CD14-positive monocyte (primary cell): Measurements from ENCODE around the gene CCL8. TPM values are rescaled to one million over a fixed set of nuclear protein-coding genes. Genes with fewer than 3 reads are reported as not detected.

Experiments used
- DNase-seq, 3 donors: peaks; one replicate each; pipeline ENCODE4 v3.0.0-alpha.2; 2011 to 2022
- H2AFZ ChIP-seq: 2 replicates; pipeline ENCODE4 v1.6.0; 2012; ENCODE audit warnings: mild to moderate bottlenecking, low read depth, low read length, inconsistent platforms; ENCODE audit not compliant: insufficient read depth, poor library complexity, severe bottlenecking
- H3K27ac ChIP-seq, 2 donors: 1 replicate in 1 of 2; 2 replicates in 1 of 2; pipeline ENCODE4 v1.5.1; 2012 to 2013; ENCODE audit warnings: low read length in 2 of 2, control low read depth in 1 of 2, inconsistent platforms in 1 of 2, low read depth in 1 of 2, mild to moderate bottlenecking in 1 of 2
- H3K27me3 ChIP-seq, 2 donors: one replicate each; pipeline versions ENCODE4 v1.6.0 to v1.6.1; 2011 to 2013; ENCODE audit warnings: low read length in 2 of 2; ENCODE audit not compliant: control insufficient read depth in 2 of 2, insufficient read depth in 2 of 2
- H3K36me3 ChIP-seq, 2 donors: replicated peaks in 1 of 2; 1 replicate in 1 of 2; 2 replicates in 1 of 2; pipeline versions ENCODE4 v1.5.1 to v1.6.1; 2012 to 2013; ENCODE audit warnings: low read length in 2 of 2, control low read depth in 1 of 2, inconsistent platforms in 1 of 2, mild to moderate bottlenecking in 1 of 2; ENCODE audit not compliant: insufficient read depth in 2 of 2, control insufficient read depth in 1 of 2
- H3K4me1 ChIP-seq, 2 donors: 1 replicate in 1 of 2; 2 replicates in 1 of 2; pipeline versions ENCODE4 v1.5.1 to v1.6.1; 2012 to 2013; ENCODE audit warnings: low read length in 2 of 2, control low read depth in 1 of 2, inconsistent platforms in 1 of 2, mild to moderate bottlenecking in 1 of 2, moderate library complexity in 1 of 2; ENCODE audit not compliant: insufficient read depth in 2 of 2, control insufficient read depth in 1 of 2
- H3K4me2 ChIP-seq: replicated peaks from 2 replicates; pipeline ENCODE3; 2012; ENCODE audit warnings: low read length, moderate library complexity, mild to moderate bottlenecking; ENCODE audit not compliant: poor library complexity, severe bottlenecking; ENCODE audit errors: extremely low read depth
- H3K4me3 ChIP-seq, 3 experiments: fragments of 200-600 bp in 1 of 3; sonication (generic) in 1 of 3; replicated peaks in 1 of 3; 1 replicate in 2 of 3; 2 replicates in 1 of 3; pipeline ENCODE4 v1.5.1; 2011 to 2013; ENCODE audit warnings: low read length in 3 of 3, mild to moderate bottlenecking in 3 of 3, control low read depth in 2 of 3, low read depth in 2 of 3, inconsistent platforms in 1 of 3, moderate library complexity in 1 of 3
- H3K79me2 ChIP-seq: 2 replicates; pipeline ENCODE4 v1.6.0; 2012; ENCODE audit warnings: mild to moderate bottlenecking, control low read depth, inconsistent platforms, low read length, moderate library complexity; ENCODE audit not compliant: insufficient read depth
- H3K9ac ChIP-seq: 2 replicates; pipeline ENCODE4 v1.6.0; 2017; ENCODE audit warnings: low read length, mild to moderate bottlenecking; ENCODE audit not compliant: insufficient read depth, poor library complexity, severe bottlenecking
- H3K9me3 ChIP-seq, 2 donors: replicated peaks in 1 of 2; 1 replicate in 1 of 2; 2 replicates in 1 of 2; pipeline versions ENCODE4 v1.5.1 to v1.6.1; 2012 to 2013; ENCODE audit warnings: low read length in 2 of 2, control low read depth in 1 of 2; ENCODE audit not compliant: control insufficient read depth in 1 of 2, insufficient read depth in 1 of 2
- H4K20me1 ChIP-seq: 2 replicates; pipeline ENCODE4 v1.6.0; 2012; ENCODE audit warnings: mild to moderate bottlenecking, low read length, control low read depth, moderate library complexity; ENCODE audit not compliant: insufficient read depth
- H3K27ac Mint-ChIP-seq, 7 donors: one replicate each; pipeline ENCODE4 v1.8.0; 2020; ENCODE audit warnings: mild to moderate bottlenecking in 7 of 7, mixed read lengths in 7 of 7, moderate library complexity in 6 of 7, inconsistent platforms in 2 of 7
- H3K27me3 Mint-ChIP-seq, 3 donors: one replicate each; pipeline ENCODE4 v1.8.0; 2021 to 2022; ENCODE audit warnings: low read depth in 3 of 3, mild to moderate bottlenecking in 3 of 3, mixed read lengths in 3 of 3, moderate library complexity in 3 of 3, inconsistent platforms in 1 of 3
- H3K36me3 Mint-ChIP-seq, 2 donors: one replicate each; pipeline ENCODE4 v1.8.0; 2020; ENCODE audit warnings: mixed read lengths in 2 of 2, inconsistent platforms in 1 of 2, mild to moderate bottlenecking in 1 of 2
- H3K4me1 Mint-ChIP-seq: one replicate; pipeline ENCODE4 v1.8.0; 2020; ENCODE audit warnings: mild to moderate bottlenecking, mixed read lengths
- H3K4me3 Mint-ChIP-seq, 2 donors: one replicate each; pipeline ENCODE4 v1.8.0; 2020; ENCODE audit warnings: mild to moderate bottlenecking in 2 of 2, mixed read lengths in 2 of 2, moderate library complexity in 1 of 2
- H3K9me3 Mint-ChIP-seq, 7 donors: one replicate each; pipeline ENCODE4 v1.8.0; 2020 to 2022; ENCODE audit warnings: mixed read lengths in 7 of 7, mild to moderate bottlenecking in 6 of 7, moderate library complexity in 6 of 7, inconsistent platforms in 2 of 7
- WGBS: methylation state at CpG from one replicate; pipeline ENCODE4 v1.1.5; 2013; ENCODE audit warnings: missing lambda C conversion rate; ENCODE audit not compliant: insufficient coverage; 5-methylcytosine and 5-hydroxymethylcytosine counted together
- intact Hi-C, 2 donors: fragments of 100-400 bp; cut with micrococcal nuclease; formaldehyde crosslinking; loops; one replicate each; pipeline versions ENCODE4 v1.15.0 to v1.15.1; 2023
- polyA plus RNA-seq, 3 donors: library from polyadenylated mRNA; depleted of rRNA in 1 of 3; unstranded in 2 of 3; stranded (reverse) in 1 of 3; fragments of 300-500 nt in 2 of 3; fragments of >200 nt in 1 of 3; fragmentation: Illumina TruSeq in 2 of 3; gene quantifications; 1 replicate in 2 of 3; 2 replicates in 1 of 3; pipeline ENCODE4 v1.2.3, GENCODE V29; 2012 to 2021
- TF ChIP-seq, protein P1 (sequence below): fragments of 200-600 bp; IDR thresholded peaks from one replicate; pipeline ENCODE4 v1.8.0; 2022; ENCODE audit warnings: antibody characterized with exemption, mild to moderate bottlenecking

CCL8 gene
- polyA plus RNA-seq, 3 donors: 0.17 to 1.3 (median 0.98) TPM

DNA sequence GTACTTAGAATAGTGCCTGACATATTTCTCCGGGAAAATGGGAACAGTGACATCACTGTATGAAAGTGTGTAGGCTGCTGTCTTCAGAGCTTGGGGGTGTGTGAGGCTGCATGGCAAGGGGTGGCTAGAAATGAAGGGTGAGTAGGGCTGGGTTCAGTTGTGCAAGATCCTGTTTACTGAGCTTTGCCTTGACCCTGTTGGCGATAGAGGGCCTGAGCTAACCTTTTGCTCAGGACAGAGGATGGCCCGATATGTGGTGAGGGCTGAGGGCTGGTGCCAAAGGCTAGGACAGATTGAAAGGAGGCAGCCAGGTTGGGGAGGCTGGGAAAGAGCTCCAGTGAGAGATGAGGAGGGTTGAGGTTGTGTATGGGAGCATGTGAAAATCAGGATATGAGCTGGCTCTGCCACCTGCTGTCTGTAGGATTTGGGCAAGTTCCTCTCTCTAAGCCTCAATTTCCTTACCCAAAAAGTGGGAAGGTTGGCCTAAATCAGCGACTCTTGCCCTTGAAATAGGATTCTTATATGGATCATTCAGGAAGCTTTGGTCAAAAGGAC, 49.8 kb downstream of the CCL8 start:
- intact Hi-C loops: loop anchor here in 1 of 2 donors (5.0 to 10.0 kb wide), 2 partner anchors 64 to 122 kb away; no protein-coding TSS in a partner anchor
- Mint-ChIP-seq H3K9me3 (no peaks in the 10 kb centered on the region), H3K4me3 (no peak overlapping the region), H3K27ac (no peak overlapping the region), H3K27me3 (no peaks in the 10 kb centered on the region), H3K36me3 (peaks cover 0 to 2% of the 10 kb centered on the region in 2 donors), H3K4me1 (peaks cover 10% of the 10 kb centered on the region)
- WGBS: 0% methylated on average over 3 of the region's 4 CpGs
- Histone ChIP-seq H2AFZ (peak overlapping the region; percentile 45), H3K4me1 (peaks cover 76 to 84% of the 10 kb centered on the region in 2 donors), H4K20me1 (no peaks in the 10 kb centered on the region), H3K27me3 (no peaks in the 10 kb centered on the region), H3K9ac (no peak overlapping the region), H3K9me3 (no peaks in the 10 kb centered on the region), H3K27ac (peak overlapping the region; percentile 81 to 85), H3K36me3 (no peaks in the 10 kb centered on the region), H3K4me2 (peak overlapping the region; percentile 66), H3K4me3 (peak overlapping the region in 1 of 3 experiments; percentile 58), H3K79me2 (no peaks in the 10 kb centered on the region)
- peak; percentile 53 to 74 (median 73) for DNase-seq
- TF ChIP-seq, protein P1, sequence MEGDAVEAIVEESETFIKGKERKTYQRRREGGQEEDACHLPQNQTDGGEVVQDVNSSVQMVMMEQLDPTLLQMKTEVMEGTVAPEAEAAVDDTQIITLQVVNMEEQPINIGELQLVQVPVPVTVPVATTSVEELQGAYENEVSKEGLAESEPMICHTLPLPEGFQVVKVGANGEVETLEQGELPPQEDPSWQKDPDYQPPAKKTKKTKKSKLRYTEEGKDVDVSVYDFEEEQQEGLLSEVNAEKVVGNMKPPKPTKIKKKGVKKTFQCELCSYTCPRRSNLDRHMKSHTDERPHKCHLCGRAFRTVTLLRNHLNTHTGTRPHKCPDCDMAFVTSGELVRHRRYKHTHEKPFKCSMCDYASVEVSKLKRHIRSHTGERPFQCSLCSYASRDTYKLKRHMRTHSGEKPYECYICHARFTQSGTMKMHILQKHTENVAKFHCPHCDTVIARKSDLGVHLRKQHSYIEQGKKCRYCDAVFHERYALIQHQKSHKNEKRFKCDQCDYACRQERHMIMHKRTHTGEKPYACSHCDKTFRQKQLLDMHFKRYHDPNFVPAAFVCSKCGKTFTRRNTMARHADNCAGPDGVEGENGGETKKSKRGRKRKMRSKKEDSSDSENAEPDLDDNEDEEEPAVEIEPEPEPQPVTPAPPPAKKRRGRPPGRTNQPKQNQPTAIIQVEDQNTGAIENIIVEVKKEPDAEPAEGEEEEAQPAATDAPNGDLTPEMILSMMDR: no peak

DNA sequence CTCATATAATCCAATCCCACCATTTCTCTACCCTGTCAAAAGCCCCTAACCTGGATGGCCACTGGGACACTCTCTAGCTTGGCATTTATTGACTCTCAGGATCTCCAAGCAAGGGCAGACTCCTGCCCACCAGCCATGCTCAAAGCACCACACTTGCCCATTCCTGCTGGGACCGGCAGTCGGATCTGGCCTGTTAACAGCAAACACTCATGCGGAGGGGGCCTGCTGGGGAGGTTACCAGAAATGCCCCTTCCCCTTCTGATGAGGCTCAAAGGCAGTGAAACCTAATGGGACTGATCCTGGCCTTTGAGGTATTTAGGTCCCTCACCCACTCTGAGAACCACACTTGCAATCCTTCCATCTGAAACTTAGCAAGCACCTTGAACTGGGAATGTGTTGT, 50.3 kb downstream of the CCL8 start:
- no peak for DNase-seq

More for the DNA sequence above, 50.3 kb downstream of the CCL8 start:
- intact Hi-C loops: loop anchor here in 1 of 2 donors (5.0 to 10.0 kb wide), 2 partner anchors 65 to 122 kb away; no protein-coding TSS in a partner anchor
- Histone ChIP-seq H3K79me2 (no peaks in the 10 kb centered on the region), H3K9ac (no peak overlapping the region), H3K36me3 (no peaks in the 10 kb centered on the region), H3K4me3 (peak overlapping the region in 1 of 3 experiments; percentile 58), H3K9me3 (no peaks in the 10 kb centered on the region), H4K20me1 (no peaks in the 10 kb centered on the region), H3K4me1 (peaks cover 77 to 81% of the 10 kb centered on the region in 2 donors), H2AFZ (peak overlapping the region; percentile 45), H3K27me3 (no peaks in the 10 kb centered on the region), H3K27ac (peak overlapping the region; percentile 81 to 85), H3K4me2 (peak overlapping the region; percentile 66)
- H3K27ac Mint-ChIP-seq: no peak overlapping the region
- TF ChIP-seq, protein P1: no peak
- peaks cover 0 to 2% of the 10 kb centered on the region in 2 donors for H3K36me3 Mint-ChIP-seq
- H3K4me3 Mint-ChIP-seq: no peak overlapping the region
- WGBS: 93% methylated on average over 2 of the region's 3 CpGs
- H3K4me1 Mint-ChIP-seq: peaks cover 5% of the 10 kb centered on the region
- H3K9me3 Mint-ChIP-seq: no peaks in the 10 kb centered on the region
- H3K27me3 Mint-ChIP-seq: no peaks in the 10 kb centered on the region
